SK-N-SH treated with all-trans-retinoic acid at 6 μM for 48 hours (cell line): Measurements from ENCODE around the gene PMM2.

Source experiments
- ATAC-seq: fragments of 200-7000 bp; cut with Tn5 transposase; 3 replicates; pipeline ENCODE4 v1.9.1; 2020; ENCODE audit warnings: mild to moderate bottlenecking, moderate library complexity
- ARNTL ChIP-seq: fragments of 450-650 bp; formaldehyde crosslinking; IDR thresholded peaks from 2 replicates; pipeline ENCODE4 v1.5.0; 2020; ENCODE audit warnings: low read depth, mild to moderate bottlenecking, moderate library complexity, borderline replicate concordance
- BACH2 ChIP-seq: fragments of 250-450 bp; sonication (Bioruptor Pico); IDR thresholded peaks from 2 replicates; pipeline ENCODE4 v1.9.0; 2021; ENCODE audit warnings: mild to moderate bottlenecking, borderline replicate concordance
- CREB5 ChIP-seq: fragments of 250-450 bp; sonication (Bioruptor Pico); IDR thresholded peaks from 2 replicates; pipeline ENCODE4 v1.5.1; 2020; ENCODE audit warnings: low read depth, mild to moderate bottlenecking, moderate library complexity
- CSDC2 ChIP-seq: fragments of 250-450 bp; sonication (Bioruptor Pico); IDR thresholded peaks from 2 replicates; pipeline ENCODE4 v1.5.0; 2020; ENCODE audit warnings: mild to moderate bottlenecking, moderate library complexity
- CSRNP3 ChIP-seq: fragments of 250-450 bp; sonication (Bioruptor Pico); IDR thresholded peaks from 2 replicates; pipeline ENCODE4 v1.5.1; 2021; ENCODE audit warnings: mild to moderate bottlenecking, moderate library complexity
- ESRRG ChIP-seq: fragments of 250-450 bp; sonication (Bioruptor Pico); IDR thresholded peaks from 2 replicates; pipeline ENCODE4 v1.6.1; 2021; ENCODE audit warnings: mild to moderate bottlenecking
- GLIS3 ChIP-seq: fragments of 250-450 bp; sonication (Bioruptor Pico); IDR thresholded peaks from 2 replicates; pipeline ENCODE4 v1.5.0; 2020; ENCODE audit warnings: mild to moderate bottlenecking, moderate library complexity
- ISL1 ChIP-seq: fragments of 250-450 bp; sonication (Bioruptor Pico); IDR thresholded peaks from 2 replicates; pipeline ENCODE4 v2.1.2; 2022; ENCODE audit warnings: mild to moderate bottlenecking, moderate library complexity
- OSR1 ChIP-seq: fragments of 250-450 bp; sonication (Bioruptor Pico); IDR thresholded peaks from 2 replicates; pipeline ENCODE4 v1.8.0; 2022; ENCODE audit warnings: moderate library complexity, mild to moderate bottlenecking, inconsistent platforms
- PATZ1 ChIP-seq: fragments of 250-450 bp; sonication (Bioruptor Pico); IDR thresholded peaks from 2 replicates; pipeline ENCODE4 v1.8.0; 2020; ENCODE audit warnings: mild to moderate bottlenecking, moderate library complexity, borderline replicate concordance
- POU6F1 ChIP-seq: fragments of 250-450 bp; sonication (Bioruptor Pico); IDR thresholded peaks from 2 replicates; pipeline ENCODE4 v1.8.0; 2021; ENCODE audit warnings: low read depth, mild to moderate bottlenecking, moderate library complexity, borderline replicate concordance
- PPARA ChIP-seq: fragments of 250-450 bp; sonication (Bioruptor Pico); IDR thresholded peaks from 2 replicates; pipeline ENCODE4 v1.5.0; 2020; ENCODE audit warnings: mild to moderate bottlenecking, borderline replicate concordance
- RARB ChIP-seq: fragments of 250-450 bp; sonication (Bioruptor Pico); IDR thresholded peaks from 2 replicates; pipeline ENCODE4 v1.8.0; 2021; ENCODE audit warnings: mild to moderate bottlenecking, moderate library complexity
- SNAI2 ChIP-seq: fragments of 250-450 bp; sonication (Bioruptor Pico); IDR thresholded peaks from 2 replicates; pipeline ENCODE4 v1.5.0; 2020; ENCODE audit warnings: mild to moderate bottlenecking, moderate library complexity
- TCF4 ChIP-seq: fragments of 250-450 bp; sonication (Bioruptor Pico); IDR thresholded peaks from 2 replicates; pipeline ENCODE4 v1.8.0; 2021; ENCODE audit warnings: mild to moderate bottlenecking, moderate library complexity, borderline replicate concordance
- TOX ChIP-seq: fragments of 250-450 bp; sonication (Bioruptor Pico); IDR thresholded peaks from 2 replicates; pipeline ENCODE4 v1.8.0; 2021; ENCODE audit warnings: mild to moderate bottlenecking, moderate library complexity, borderline replicate concordance
- TSHZ2 ChIP-seq: fragments of 250-450 bp; sonication (Bioruptor Pico); IDR thresholded peaks from 2 replicates; pipeline ENCODE4 v1.5.0; 2020; ENCODE audit warnings: mild to moderate bottlenecking, moderate library complexity
- ZC3H10 ChIP-seq: fragments of 250-450 bp; sonication (Bioruptor Pico); IDR thresholded peaks from 2 replicates; pipeline ENCODE4 v1.5.1; 2021; ENCODE audit warnings: mild to moderate bottlenecking, moderate library complexity
- ZFP3 ChIP-seq: fragments of 250-450 bp; sonication (Bioruptor Pico); IDR thresholded peaks from 2 replicates; pipeline ENCODE4 v1.5.0; 2020; ENCODE audit warnings: mild to moderate bottlenecking, moderate library complexity
- ZNF565 ChIP-seq: fragments of 450-650 bp; formaldehyde crosslinking; conservative IDR thresholded peaks from 2 replicates; pipeline ENCODE4 v1.5.0; 2020; ENCODE audit warnings: low read depth, mild to moderate bottlenecking, moderate library complexity
- ZNF70 ChIP-seq: fragments of 450-650 bp; formaldehyde crosslinking; IDR thresholded peaks from 2 replicates; pipeline ENCODE4 v1.5.0; 2020; ENCODE audit warnings: mild to moderate bottlenecking, moderate library complexity
- ZNF8 ChIP-seq: fragments of 450-650 bp; formaldehyde crosslinking; IDR thresholded peaks from 2 replicates; pipeline ENCODE4 v1.5.0; 2020; ENCODE audit warnings: mild to moderate bottlenecking, moderate library complexity

Gene PMM2

GRCh38 chr16:8775359-8775758, 22.3 kb upstream of the PMM2 start:
- TF ChIP-seq PPARA (CRISPR knock-in tag) (no peak), ZNF70 (CRISPR knock-in tag) (no peak), TCF4 (CRISPR knock-in tag) (no peak), CSRNP3 (no peak), ZNF8 (no peak), ISL1 (CRISPR knock-in tag) (no peak), OSR1 (no peak), ZNF565 (no peak), TSHZ2 (CRISPR knock-in tag) (no peak), ZFP3 (CRISPR knock-in tag) (no peak), BACH2 (CRISPR knock-in tag) (no peak), ESRRG (no peak), TOX (CRISPR knock-in tag) (no peak), POU6F1 (CRISPR knock-in tag) (no peak), CSDC2 (CRISPR knock-in tag) (no peak), ARNTL (no peak), ZC3H10 (CRISPR knock-in tag) (no peak), GLIS3 (CRISPR knock-in tag) (no peak)

GRCh38 chr16:8776129-8776584, 21.5 kb upstream of the PMM2 start:
- no peak for ATAC-seq
- no peak for TF ChIP-seq CSDC2 (CRISPR knock-in tag)
- TF ChIP-seq RARB (CRISPR knock-in tag) = no peak
- TF ChIP-seq TSHZ2 (CRISPR knock-in tag) = no peak
- no peak for TF ChIP-seq ISL1 (CRISPR knock-in tag)
- TF ChIP-seq BACH2 (CRISPR knock-in tag) = no peak
- no peak for TF ChIP-seq ZNF8
- TF ChIP-seq ESRRG = no peak
- TF ChIP-seq GLIS3 (CRISPR knock-in tag) = no peak
- TF ChIP-seq, all 23 proteins: peak for 0

More at GRCh38 chr16:8775359-8775758, 22.3 kb upstream of the PMM2 start:
- no peak for ATAC-seq

- ATAC-seq = no peak
- no peak for TF ChIP-seq OSR1
- TF ChIP-seq CREB5 (CRISPR knock-in tag) = no peak
- no peak for TF ChIP-seq TOX (CRISPR knock-in tag)
- TF ChIP-seq BACH2 (CRISPR knock-in tag) = no peak
- TF ChIP-seq ESRRG = no peak
- no peak for TF ChIP-seq SNAI2 (CRISPR knock-in tag)
- no peak for TF ChIP-seq ZNF8
- TF ChIP-seq ARNTL = no peak
- TF ChIP-seq ZC3H10 (CRISPR knock-in tag) = no peak
- TF ChIP-seq CSRNP3 = no peak
- no peak for TF ChIP-seq PATZ1
- no peak for TF ChIP-seq PPARA (CRISPR knock-in tag)
Observed at GRCh38 chr16:8777217-8777616, 20.4 kb upstream of the PMM2 start.
